NCI-H2081 treated with DMSO at 0.1 percent for 48 hours (cell line): Measurements from ENCODE around the gene DDC.
"Not testable (repeated sequence)": the region's sequence is repeated elsewhere in the genome, so short reads cannot be mapped to it uniquely, and the experiment has no call there.

Source experiments
- DNase-seq: peaks from one replicate; lab custom pipeline; 2025; lab: John Stamatoyannopoulos, UW

Gene DDC

GRCh38 chr7:50528266-50529092, 36.7 kb downstream of the DDC start:
- peak; percentile 47 for DNase-seq

GRCh38 chr7:50519350-50519749, 45.9 kb downstream of the DDC start:
- not testable (repeated sequence) for DNase-seq

- no peak for DNase-seq
Observed at GRCh38 chr7:50513166-50513871, 51.9 kb downstream of the DDC start.

- no peak for DNase-seq
Observed at GRCh38 chr7:50512384-50512783, 52.8 kb downstream of the DDC start.

- no peak for DNase-seq
Observed at GRCh38 chr7:50509459-50509858, 55.7 kb downstream of the DDC start.

GRCh38 chr7:50508471-50508943, 56.7 kb downstream of the DDC start:
- DNase-seq, result no peak

GRCh38 chr7:50507898-50508470, 57.2 kb downstream of the DDC start:
- no peak for DNase-seq

- no peak for DNase-seq
Observed at GRCh38 chr7:50505553-50506210, 59.5 kb downstream of the DDC start.

GRCh38 chr7:50504646-50505546, 60.3 kb downstream of the DDC start:
- DNase-seq, result no peak

- no peak for DNase-seq
Observed at GRCh38 chr7:50502947-50503346, 62.3 kb downstream of the DDC start.

- no peak for DNase-seq
Observed at GRCh38 chr7:50502001-50502684, 63.1 kb downstream of the DDC start.

GRCh38 chr7:50499092-50499491, 66.1 kb downstream of the DDC start:
- no peak for DNase-seq

GRCh38 chr7:50497968-50498367, 67.2 kb downstream of the DDC start:
- no peak for DNase-seq

- DNase-seq, result no peak
Observed at GRCh38 chr7:50497068-50497642, 68.0 kb downstream of the DDC start.

- no peak for DNase-seq
Observed at GRCh38 chr7:50496569-50496968, 68.6 kb downstream of the DDC start.

GRCh38 chr7:50495746-50496145, 69.5 kb downstream of the DDC start:
- DNase-seq, result no peak

GRCh38 chr7:50492770-50493519, 72.3 kb downstream of the DDC start:
- no peak for DNase-seq

GRCh38 chr7:50491943-50492342, 73.3 kb downstream of the DDC start:
- no peak for DNase-seq

- DNase-seq, result no peak
Observed at GRCh38 chr7:50491209-50491608, 74.0 kb downstream of the DDC start.

- DNase-seq, result no peak
Observed at GRCh38 chr7:50488379-50488778, 76.8 kb downstream of the DDC start.
